GM12872 (cell line): ENCODE data around the gene MATN1.

Experiments used
- CTCF ChIP-seq: IDR thresholded peaks from 3 replicates; pipeline ENCODE4 v1.5.1; 2011; ENCODE audit warnings: low read depth, mild to moderate bottlenecking, low read length, moderate library complexity; ENCODE audit not compliant: insufficient read depth

The MATN1 gene

GRCh38 chr1:30755746-30756145 is 32.4 kb upstream of the MATN1 start:
- TF ChIP-seq CTCF, result 0 out of 3 replicates have a peak, but pooled peaks have one; percentile 21

- TF ChIP-seq CTCF, result no peak
Measured at GRCh38 chr1:30755334-30755733, 31.9 kb upstream of the MATN1 start.

- no peak for TF ChIP-seq CTCF
Measured at GRCh38 chr1:30754684-30755171, 31.3 kb upstream of the MATN1 start.

- TF ChIP-seq CTCF, result no peak
Measured at GRCh38 chr1:30753660-30754123, 30.3 kb upstream of the MATN1 start.

GRCh38 chr1:30753118-30753517 is 29.7 kb upstream of the MATN1 start:
- no peak for TF ChIP-seq CTCF

GRCh38 chr1:30752651-30752908 is 29.2 kb upstream of the MATN1 start:
- no peak for TF ChIP-seq CTCF

GRCh38 chr1:30751830-30752650 is 28.7 kb upstream of the MATN1 start:
- TF ChIP-seq CTCF, result peak; percentile 35; the same call in 1 of the 3 replicates
